K562 (cell line): ENCODE measurements around the gene TCAP. TPM values are rescaled to one million over a fixed set of nuclear protein-coding genes. Genes with fewer than 3 reads are reported as not detected.

Experiments
- DNMT1 ChIP-seq: fragments of 450-650 bp; IDR thresholded peaks from 2 replicates; pipeline ENCODE4 v1.6.1; 2016; ENCODE audit warnings: antibody characterized with exemption, mild to moderate bottlenecking
- ELF1 ChIP-seq: fragments of 200-800 bp; sonication (Bioruptor generic); IDR thresholded peaks from 2 replicates; pipeline ENCODE4 v1.6.1; 2016; ENCODE audit warnings: missing genetic modification characterization, missing compliant biosample characterization
- ETS1 ChIP-seq: conservative IDR thresholded peaks from 2 replicates; pipeline ENCODE4 v1.6.1; 2011; ENCODE audit warnings: low read depth, mild to moderate bottlenecking, low read length; ENCODE audit not compliant: control insufficient read depth
- HIVEP1 ChIP-seq: fragments of 250-450 bp; sonication (Bioruptor Pico); IDR thresholded peaks from 2 replicates; pipeline ENCODE4 v1.4.0; 2020; ENCODE audit warnings: mild to moderate bottlenecking
- MBD2 ChIP-seq: sonication (generic); IDR thresholded peaks from 2 replicates; pipeline ENCODE4 v1.6.1; 2016; ENCODE audit warnings: low read depth, borderline replicate concordance
- MNT ChIP-seq, 2 experiments: fragments of 450-650 bp; conservative IDR thresholded peaks; 2 replicates each; pipeline ENCODE4 v1.6.1; 2017; ENCODE audit warnings: mild to moderate bottlenecking in 2 of 2, moderate library complexity in 2 of 2
- MTA2 ChIP-seq: fragments of 450-650 bp; IDR thresholded peaks from 2 replicates; pipeline ENCODE4 v1.6.1; 2016; ENCODE audit warnings: low read depth
- NCOA2 ChIP-seq, 2 experiments: fragments of 450-650 bp; IDR thresholded peaks; 2 replicates each; pipeline ENCODE4 v1.6.1; 2018; ENCODE audit warnings: mild to moderate bottlenecking in 2 of 2, moderate library complexity in 1 of 2; ENCODE audit not compliant: partially characterized antibody in 2 of 2
- NR1H2 ChIP-seq: sonication (generic); formaldehyde crosslinking; IDR thresholded peaks from 2 replicates; pipeline ENCODE4 v1.4.0; 2020; ENCODE audit warnings: mild to moderate bottlenecking, missing genetic modification reagents
- SREBF1 ChIP-seq: fragments of 150-350 bp; IDR thresholded peaks from 2 replicates; pipeline ENCODE4 v1.6.1; 2014; ENCODE audit warnings: antibody characterized with exemption, low read depth, low read length, borderline replicate concordance
- SUPT5H ChIP-seq: fragments of 450-650 bp; IDR thresholded peaks from 2 replicates; pipeline ENCODE4 v1.6.1; 2016
- TCF3 ChIP-seq: sonication (generic); formaldehyde crosslinking; IDR thresholded peaks from 2 replicates; pipeline ENCODE4 v1.4.0; 2020; ENCODE audit warnings: mild to moderate bottlenecking, missing genetic modification reagents
- ZEB2 ChIP-seq: fragments of 450-650 bp; IDR thresholded peaks from 2 replicates; pipeline ENCODE4 v1.6.1; 2016
- ZNF263 ChIP-seq: sonication (generic); formaldehyde crosslinking; IDR thresholded peaks from 2 replicates; pipeline ENCODE4 v1.8.0; 2022; ENCODE audit warnings: mild to moderate bottlenecking, missing genetic modification reagents, borderline replicate concordance
- ZZZ3 ChIP-seq: fragments of 450-650 bp; IDR thresholded peaks from 2 replicates; pipeline ENCODE4 v1.6.1; 2016; ENCODE audit warnings: antibody characterized with exemption, mild to moderate bottlenecking, moderate library complexity
- polyA plus RNA-seq, 8 experiments: library from polyadenylated mRNA; depleted of rRNA in 4 of 8; stranded (reverse) in 5 of 8; unstranded in 3 of 8; fragments of >200 nt; fragmentation: Nextera tagmentation in 2 of 8; fragmentation: Illumina TruSeq in 1 of 8; extraction: Ambion mirVana in 2 of 8; extraction: Trizol in 1 of 8; gene quantifications; 2 replicates each; pipeline versions ENCODE4 v1.2.1 to v1.2.3, GENCODE V29; 2011 to 2014; ENCODE audit warnings: inconsistent platforms in 1 of 8, missing spikeins in 1 of 8
- total RNA-seq, 7 experiments: library from RNA; depleted of rRNA in 6 of 7; stranded (reverse); fragments of >200 nt in 6 of 7; fragmentation: Illumina TruSeq in 2 of 7; extraction: Trizol in 2 of 7; gene quantifications; 2 replicates each; pipeline versions ENCODE4 v1.2.1 to v1.2.3, GENCODE V29; 2011 to 2021; ENCODE audit warnings: low replicate concordance in 1 of 7
- TF ChIP-seq, protein P1 (sequence below), 3 experiments: fragments of 200-800 bp in 1 of 3; fragments of 250-450 bp in 1 of 3; fragments of 450-650 bp in 1 of 3; sonication (Bioruptor Pico) in 1 of 3; sonication (Bioruptor generic) in 1 of 3; formaldehyde crosslinking in 1 of 3; IDR thresholded peaks; 2 replicates each; pipeline versions ENCODE4 v1.6.1 to v1.8.0; 2016 to 2022; ENCODE audit warnings: mild to moderate bottlenecking in 2 of 3, missing genetic modification characterization in 2 of 3, missing compliant biosample characterization in 1 of 3, moderate library complexity in 1 of 3
- TF ChIP-seq, protein P2 (sequence below): fragments of 250-450 bp; sonication (Bioruptor Pico); IDR thresholded peaks from 2 replicates; pipeline ENCODE4 v1.5.0; 2020; ENCODE audit warnings: mild to moderate bottlenecking, borderline replicate concordance
- TF ChIP-seq, protein P3 (sequence below): fragments of 450-650 bp; IDR thresholded peaks from 2 replicates; pipeline ENCODE4 v1.6.1; 2016; ENCODE audit warnings: borderline replicate concordance

The TCAP gene
- total and polyA plus RNA-seq, 9 of the 15 experiments (the other 6 are each of a cell fraction or from before 2014, with no cell fraction given): 0.33 to 1.4 (median 0.82) TPM; not detected in 2

DNA sequence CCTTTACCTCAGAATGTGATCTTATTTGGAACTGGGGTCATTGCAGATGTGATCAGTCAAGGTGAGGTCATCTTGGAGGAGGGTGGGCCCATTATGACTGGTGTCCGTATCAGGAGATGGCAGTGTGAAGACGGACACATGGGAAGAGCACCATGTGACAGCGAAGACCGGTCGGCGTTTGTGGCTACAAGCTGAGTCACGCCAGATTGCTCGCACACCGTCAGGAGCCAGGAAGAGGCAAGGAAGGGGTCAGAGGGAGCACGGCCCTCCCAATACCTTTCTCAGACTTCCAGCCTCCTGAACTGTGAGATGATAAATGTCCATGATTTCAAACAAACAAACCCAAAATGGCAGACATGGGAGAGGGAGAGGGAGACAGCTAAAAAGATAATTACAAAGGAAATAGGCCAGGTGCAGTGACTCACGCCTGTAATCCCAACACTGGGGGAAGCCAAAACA, 15.0 kb upstream of the TCAP start (continued):
- no peak for TF ChIP-seq ETS1
- TF ChIP-seq HIVEP1 (CRISPR knock-in tag): no peak
- TF ChIP-seq, protein P1, sequence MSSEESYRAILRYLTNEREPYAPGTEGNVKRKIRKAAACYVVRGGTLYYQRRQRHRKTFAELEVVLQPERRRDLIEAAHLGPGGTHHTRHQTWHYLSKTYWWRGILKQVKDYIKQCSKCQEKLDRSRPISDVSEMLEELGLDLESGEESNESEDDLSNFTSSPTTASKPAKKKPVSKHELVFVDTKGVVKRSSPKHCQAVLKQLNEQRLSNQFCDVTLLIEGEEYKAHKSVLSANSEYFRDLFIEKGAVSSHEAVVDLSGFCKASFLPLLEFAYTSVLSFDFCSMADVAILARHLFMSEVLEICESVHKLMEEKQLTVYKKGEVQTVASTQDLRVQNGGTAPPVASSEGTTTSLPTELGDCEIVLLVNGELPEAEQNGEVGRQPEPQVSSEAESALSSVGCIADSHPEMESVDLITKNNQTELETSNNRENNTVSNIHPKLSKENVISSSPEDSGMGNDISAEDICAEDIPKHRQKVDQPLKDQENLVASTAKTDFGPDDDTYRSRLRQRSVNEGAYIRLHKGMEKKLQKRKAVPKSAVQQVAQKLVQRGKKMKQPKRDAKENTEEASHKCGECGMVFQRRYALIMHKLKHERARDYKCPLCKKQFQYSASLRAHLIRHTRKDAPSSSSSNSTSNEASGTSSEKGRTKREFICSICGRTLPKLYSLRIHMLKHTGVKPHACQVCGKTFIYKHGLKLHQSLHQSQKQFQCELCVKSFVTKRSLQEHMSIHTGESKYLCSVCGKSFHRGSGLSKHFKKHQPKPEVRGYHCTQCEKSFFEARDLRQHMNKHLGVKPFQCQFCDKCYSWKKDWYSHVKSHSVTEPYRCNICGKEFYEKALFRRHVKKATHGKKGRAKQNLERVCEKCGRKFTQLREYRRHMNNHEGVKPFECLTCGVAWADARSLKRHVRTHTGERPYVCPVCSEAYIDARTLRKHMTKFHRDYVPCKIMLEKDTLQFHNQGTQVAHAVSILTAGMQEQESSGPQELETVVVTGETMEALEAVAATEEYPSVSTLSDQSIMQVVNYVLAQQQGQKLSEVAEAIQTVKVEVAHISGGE (CRISPR knock-in tag; IDR thresholded peaks at IDR 0.05): peak in 1 of 3 experiments; percentile 87; a peak in 2 of 6 replicates
- TF ChIP-seq ZNF263 (CRISPR knock-in tag): peak; percentile 89
- peak; percentile 67 for TF ChIP-seq ELF1 (tag)
- TF ChIP-seq DNMT1: no peak
- peak; percentile 60; the same call in 1 of the 2 replicates for TF ChIP-seq SUPT5H
- TF ChIP-seq, protein P2, sequence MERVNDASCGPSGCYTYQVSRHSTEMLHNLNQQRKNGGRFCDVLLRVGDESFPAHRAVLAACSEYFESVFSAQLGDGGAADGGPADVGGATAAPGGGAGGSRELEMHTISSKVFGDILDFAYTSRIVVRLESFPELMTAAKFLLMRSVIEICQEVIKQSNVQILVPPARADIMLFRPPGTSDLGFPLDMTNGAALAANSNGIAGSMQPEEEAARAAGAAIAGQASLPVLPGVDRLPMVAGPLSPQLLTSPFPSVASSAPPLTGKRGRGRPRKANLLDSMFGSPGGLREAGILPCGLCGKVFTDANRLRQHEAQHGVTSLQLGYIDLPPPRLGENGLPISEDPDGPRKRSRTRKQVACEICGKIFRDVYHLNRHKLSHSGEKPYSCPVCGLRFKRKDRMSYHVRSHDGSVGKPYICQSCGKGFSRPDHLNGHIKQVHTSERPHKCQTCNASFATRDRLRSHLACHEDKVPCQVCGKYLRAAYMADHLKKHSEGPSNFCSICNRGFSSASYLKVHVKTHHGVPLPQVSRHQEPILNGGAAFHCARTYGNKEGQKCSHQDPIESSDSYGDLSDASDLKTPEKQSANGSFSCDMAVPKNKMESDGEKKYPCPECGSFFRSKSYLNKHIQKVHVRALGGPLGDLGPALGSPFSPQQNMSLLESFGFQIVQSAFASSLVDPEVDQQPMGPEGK: no peak
- peak; percentile 62; the same call in 1 of the 2 replicates for TF ChIP-seq SREBF1
- no peak for TF ChIP-seq NR1H2 (CRISPR knock-in tag)
- TF ChIP-seq NCOA2 (IDR thresholded peaks at IDR 0.05; ENCODE audit: partially characterized antibody in 2 of 2): no peak
- TF ChIP-seq MTA2: no peak
- TF ChIP-seq MNT (conservative IDR thresholded peaks at IDR 0.05): peak; percentile 86 to 94
- no peak for TF ChIP-seq MBD2
- peak; percentile 92 for TF ChIP-seq ZEB2
- peak; percentile 56; the same call in 1 of the 2 replicates for TF ChIP-seq TCF3 (CRISPR knock-in tag)
- TF ChIP-seq ZZZ3: no peak
- TF ChIP-seq, protein P3, sequence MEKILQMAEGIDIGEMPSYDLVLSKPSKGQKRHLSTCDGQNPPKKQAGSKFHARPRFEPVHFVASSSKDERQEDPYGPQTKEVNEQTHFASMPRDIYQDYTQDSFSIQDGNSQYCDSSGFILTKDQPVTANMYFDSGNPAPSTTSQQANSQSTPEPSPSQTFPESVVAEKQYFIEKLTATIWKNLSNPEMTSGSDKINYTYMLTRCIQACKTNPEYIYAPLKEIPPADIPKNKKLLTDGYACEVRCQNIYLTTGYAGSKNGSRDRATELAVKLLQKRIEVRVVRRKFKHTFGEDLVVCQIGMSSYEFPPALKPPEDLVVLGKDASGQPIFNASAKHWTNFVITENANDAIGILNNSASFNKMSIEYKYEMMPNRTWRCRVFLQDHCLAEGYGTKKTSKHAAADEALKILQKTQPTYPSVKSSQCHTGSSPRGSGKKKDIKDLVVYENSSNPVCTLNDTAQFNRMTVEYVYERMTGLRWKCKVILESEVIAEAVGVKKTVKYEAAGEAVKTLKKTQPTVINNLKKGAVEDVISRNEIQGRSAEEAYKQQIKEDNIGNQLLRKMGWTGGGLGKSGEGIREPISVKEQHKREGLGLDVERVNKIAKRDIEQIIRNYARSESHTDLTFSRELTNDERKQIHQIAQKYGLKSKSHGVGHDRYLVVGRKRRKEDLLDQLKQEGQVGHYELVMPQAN: peak; percentile 74; the same call in 1 of the 2 replicates
